ENCODE measurements around the gene WWTR1.

DNA sequence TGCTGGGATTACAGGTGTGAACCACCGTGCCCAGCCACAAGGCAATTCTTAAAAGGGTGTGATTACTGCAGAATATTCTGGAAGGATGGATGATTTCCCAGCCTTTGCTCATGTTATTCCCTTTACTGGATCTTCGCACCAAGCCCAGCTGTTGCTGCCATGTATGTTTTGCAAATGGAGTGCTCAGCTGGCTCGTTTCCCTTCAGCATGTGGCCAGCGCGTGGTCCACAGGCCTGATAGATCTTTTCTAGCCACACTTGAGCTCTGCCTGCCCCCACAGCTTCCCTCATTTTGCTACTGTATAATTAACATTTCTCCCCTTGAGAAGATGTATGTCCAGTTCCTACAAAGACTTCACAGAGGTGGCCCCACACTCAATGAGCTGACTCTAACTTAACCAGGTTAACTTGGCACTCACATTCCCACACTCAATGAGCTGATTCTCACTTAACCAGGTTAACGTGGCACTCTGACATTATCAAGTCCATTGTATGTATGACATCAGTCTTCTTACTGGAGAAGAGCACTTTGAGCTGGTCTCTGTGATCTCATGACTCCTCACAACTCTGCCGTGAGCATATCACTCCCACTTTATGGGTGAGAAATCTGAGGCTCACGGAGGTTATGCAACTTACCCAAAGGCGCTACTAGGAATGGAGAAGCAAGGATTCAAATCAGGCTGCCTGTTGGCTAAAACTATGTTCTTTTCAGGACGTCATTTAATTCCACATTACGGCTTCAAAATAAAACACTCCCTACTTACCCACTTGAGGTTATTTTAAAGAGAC, 134.1 kb downstream of the WWTR1 start:
- no peak for TF ChIP-seq CTCF (IDR thresholded peaks at IDR 0.05; ENCODE audit: control extremely low read depth in 1 of 3, insufficient read depth in 1 of 3, low read depth in 1 of 3, low read length in 3 of 3)
- no peak for TF ChIP-seq TAF1 (IDR thresholded peaks at IDR 0.05; ENCODE audit: low read depth, low read length)
- no peak for TF ChIP-seq SUZ12 (IDR thresholded peaks at IDR 0.05; ENCODE audit: low read length)
- TF ChIP-seq NANOG (IDR thresholded peaks at IDR 0.05; ENCODE audit: insufficient read depth, low read depth, low read length, poor library complexity, severe bottlenecking) = no peak
